Measurements from ENCODE around the gene ZNF784.

ZNF784 gene

GRCh38 chr19:55605637-55606470 lies 18.5 kb downstream of the ZNF784 start, which contains the start of gene ZNF865:
Gene ZNF865, plus strand, starts transcription at chr19:55605647. Its CDS starts 7,972 bp downstream, at chr19:55613619.
- in situ Hi-C loops (cut with MboI; ENCODE audit: low sequenced_read_pairs) = no loop called here

- in situ Hi-C loops (cut with MboI; ENCODE audit: low sequenced_read_pairs) = no loop called here
These were observed 19.1 kb downstream of the ZNF784 start for GRCh38 chr19:55605207-55605636.

GRCh38 chr19:55603581-55604292 lies 20.6 kb downstream of the ZNF784 start:
- in situ Hi-C loops (cut with MboI; ENCODE audit: low sequenced_read_pairs) = no loop called here

GRCh38 chr19:55603115-55603514 lies 21.3 kb downstream of the ZNF784 start:
- in situ Hi-C loops (cut with MboI; ENCODE audit: low sequenced_read_pairs) = no loop called here

GRCh38 chr19:55602104-55603001 lies 22.0 kb downstream of the ZNF784 start:
- in situ Hi-C loops (cut with MboI; ENCODE audit: low sequenced_read_pairs) = no loop called here

GRCh38 chr19:55601084-55601483 lies 23.3 kb downstream of the ZNF784 start:
- in situ Hi-C loops (cut with MboI; ENCODE audit: low sequenced_read_pairs) = no loop called here

- in situ Hi-C loops (cut with MboI; ENCODE audit: low sequenced_read_pairs) = no loop called here
These were observed 23.7 kb downstream of the ZNF784 start for GRCh38 chr19:55600662-55601028.

- in situ Hi-C loops (cut with MboI; ENCODE audit: low sequenced_read_pairs) = no loop called here
These were observed 24.3 kb downstream of the ZNF784 start, which contains the start of gene ZNF524 for GRCh38 chr19:55599842-55600661. Gene ZNF524, plus strand, starts transcription at chr19:55600288. Its CDS starts 1,825 bp downstream, at chr19:55602113.

- in situ Hi-C loops (cut with MboI; ENCODE audit: low sequenced_read_pairs) = no loop called here
These were observed 24.9 kb downstream of the ZNF784 start, which contains the start of gene FIZ1 for GRCh38 chr19:55599468-55599841. Gene FIZ1, minus strand, starts transcription at chr19:55599517. Its CDS starts 1,652 bp downstream, at chr19:55597865.

GRCh38 chr19:55598719-55599467 lies 25.5 kb downstream of the ZNF784 start:
- in situ Hi-C loops (cut with MboI; ENCODE audit: low sequenced_read_pairs) = no loop called here

GRCh38 chr19:55598034-55598433 lies 26.3 kb downstream of the ZNF784 start:
- in situ Hi-C loops (cut with MboI; ENCODE audit: low sequenced_read_pairs) = no loop called here

GRCh38 chr19:55597501-55597921 lies 26.9 kb downstream of the ZNF784 start:
- in situ Hi-C loops (cut with MboI; ENCODE audit: low sequenced_read_pairs) = no loop called here

- in situ Hi-C loops (cut with MboI; ENCODE audit: low sequenced_read_pairs) = no loop called here
These were observed 28.1 kb downstream of the ZNF784 start for GRCh38 chr19:55596304-55596703.

- in situ Hi-C loops (cut with MboI; ENCODE audit: low sequenced_read_pairs) = no loop called here
These were observed 29.3 kb downstream of the ZNF784 start for GRCh38 chr19:55594996-55595545.

- in situ Hi-C loops (cut with MboI; ENCODE audit: low sequenced_read_pairs) = no loop called here
These were observed 31.1 kb downstream of the ZNF784 start for GRCh38 chr19:55593096-55593772.

GRCh38 chr19:55592391-55593090 lies 31.8 kb downstream of the ZNF784 start:
- in situ Hi-C loops (cut with MboI; ENCODE audit: low sequenced_read_pairs) = no loop called here

GRCh38 chr19:55591555-55591954 lies 32.8 kb downstream of the ZNF784 start:
- in situ Hi-C loops (cut with MboI; ENCODE audit: low sequenced_read_pairs) = no loop called here

- in situ Hi-C loops (cut with MboI; ENCODE audit: low sequenced_read_pairs) = no loop called here
These were observed 33.7 kb downstream of the ZNF784 start for GRCh38 chr19:55590617-55591016.

Measured in HL-60/S4 (cell line).